GM23338 (cell line): ENCODE results near the gene FILIP1L.

Source experiments
- EZH2phosphoT487 ChIP-seq: fragments of 200-600 bp; sonication (generic); IDR thresholded peaks from one replicate; pipeline ENCODE4 v1.8.1; 2018; ENCODE audit warnings: antibody characterized with exemption; ENCODE audit not compliant: unreplicated experiment
- TF ChIP-seq, protein P1 (sequence below): IDR thresholded peaks from 2 replicates; pipeline ENCODE4 v1.6.1; 2016; ENCODE audit warnings: antibody characterized with exemption
- TF ChIP-seq, protein P2 (sequence below), 2 experiments: fragments of 200-600 bp in 1 of 2; sonication (generic) in 1 of 2; conservative IDR thresholded peaks; 2 replicates each; pipeline versions ENCODE4 v1.5.1 to v1.6.1; 2016 to 2017; ENCODE audit warnings: antibody characterized with exemption in 2 of 2, low read depth in 2 of 2, mild to moderate bottlenecking in 2 of 2, moderate library complexity in 1 of 2

DNA sequence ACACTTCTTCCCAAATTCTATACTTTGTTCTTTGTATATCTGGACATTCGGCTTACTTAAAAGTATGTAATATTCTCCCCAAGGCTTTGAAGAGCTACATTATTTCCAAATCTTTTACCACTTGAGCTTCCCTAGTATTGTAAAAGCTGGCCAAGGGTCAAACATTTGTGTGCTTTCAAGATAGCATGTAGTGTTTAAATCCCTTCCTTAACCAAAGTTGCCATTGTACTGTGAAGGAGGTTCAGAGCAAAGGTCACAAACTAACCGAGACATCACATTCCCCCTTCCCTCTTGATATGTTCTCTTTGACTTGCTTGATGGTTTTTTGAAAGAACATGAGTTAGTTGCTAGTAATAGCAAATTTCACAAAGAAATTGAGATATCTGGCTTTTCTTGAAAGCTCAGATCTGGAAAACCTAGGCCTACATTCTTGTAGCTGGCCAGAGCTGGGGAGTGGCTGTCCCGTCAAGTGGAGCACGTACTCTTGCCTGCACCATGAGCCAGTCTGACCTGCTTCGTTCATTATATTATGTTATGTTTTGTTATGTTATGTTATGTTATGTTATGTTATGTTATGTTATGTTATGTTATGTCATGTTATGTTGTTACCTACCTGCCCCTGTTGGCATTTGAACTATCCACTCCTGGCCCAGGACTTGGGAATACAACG lies 60.2 kb downstream of the FILIP1L start:
- TF ChIP-seq EZH2phosphoT487: no peak
- TF ChIP-seq, protein P1, sequence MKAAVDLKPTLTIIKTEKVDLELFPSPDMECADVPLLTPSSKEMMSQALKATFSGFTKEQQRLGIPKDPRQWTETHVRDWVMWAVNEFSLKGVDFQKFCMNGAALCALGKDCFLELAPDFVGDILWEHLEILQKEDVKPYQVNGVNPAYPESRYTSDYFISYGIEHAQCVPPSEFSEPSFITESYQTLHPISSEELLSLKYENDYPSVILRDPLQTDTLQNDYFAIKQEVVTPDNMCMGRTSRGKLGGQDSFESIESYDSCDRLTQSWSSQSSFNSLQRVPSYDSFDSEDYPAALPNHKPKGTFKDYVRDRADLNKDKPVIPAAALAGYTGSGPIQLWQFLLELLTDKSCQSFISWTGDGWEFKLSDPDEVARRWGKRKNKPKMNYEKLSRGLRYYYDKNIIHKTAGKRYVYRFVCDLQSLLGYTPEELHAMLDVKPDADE: no peak
- TF ChIP-seq, protein P2, sequence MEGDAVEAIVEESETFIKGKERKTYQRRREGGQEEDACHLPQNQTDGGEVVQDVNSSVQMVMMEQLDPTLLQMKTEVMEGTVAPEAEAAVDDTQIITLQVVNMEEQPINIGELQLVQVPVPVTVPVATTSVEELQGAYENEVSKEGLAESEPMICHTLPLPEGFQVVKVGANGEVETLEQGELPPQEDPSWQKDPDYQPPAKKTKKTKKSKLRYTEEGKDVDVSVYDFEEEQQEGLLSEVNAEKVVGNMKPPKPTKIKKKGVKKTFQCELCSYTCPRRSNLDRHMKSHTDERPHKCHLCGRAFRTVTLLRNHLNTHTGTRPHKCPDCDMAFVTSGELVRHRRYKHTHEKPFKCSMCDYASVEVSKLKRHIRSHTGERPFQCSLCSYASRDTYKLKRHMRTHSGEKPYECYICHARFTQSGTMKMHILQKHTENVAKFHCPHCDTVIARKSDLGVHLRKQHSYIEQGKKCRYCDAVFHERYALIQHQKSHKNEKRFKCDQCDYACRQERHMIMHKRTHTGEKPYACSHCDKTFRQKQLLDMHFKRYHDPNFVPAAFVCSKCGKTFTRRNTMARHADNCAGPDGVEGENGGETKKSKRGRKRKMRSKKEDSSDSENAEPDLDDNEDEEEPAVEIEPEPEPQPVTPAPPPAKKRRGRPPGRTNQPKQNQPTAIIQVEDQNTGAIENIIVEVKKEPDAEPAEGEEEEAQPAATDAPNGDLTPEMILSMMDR (conservative IDR thresholded peaks at IDR 0.05; ENCODE audit: low read depth in 2 of 2): no peak
